HG02610 (cell line): Measurements from ENCODE around the gene WDR59.

Experiments used
- ATAC-seq: cut with Tn5 transposase; IDR thresholded peaks from one replicate; pipeline ENCODE4 v1.9.1; 2021; ENCODE audit warnings: mild to moderate bottlenecking, moderate library complexity; ENCODE audit not compliant: unreplicated experiment

WDR59 gene

GRCh38 chr16:74825016-74825415 is 159.9 kb downstream of the WDR59 start:
- ATAC-seq = no peak
